Stimulated activated CD8-positive, alpha-beta memory T cell treated with anti-CD3 and anti-CD28 coated beads, Interleukin-4, amount 100 ng/mL, for 24 hours (primary cell): Measurements from ENCODE around the gene LUC7L2.
"Not testable (repeated sequence)": the region's sequence is repeated elsewhere in the genome, so short reads cannot be mapped to it uniquely, and the experiment has no call there.

Source experiments
- DNase-seq: peaks from one replicate; pipeline ENCODE4 v3.0.0-alpha.2; 2020; ENCODE audit warnings: low read depth

Gene LUC7L2

DNA sequence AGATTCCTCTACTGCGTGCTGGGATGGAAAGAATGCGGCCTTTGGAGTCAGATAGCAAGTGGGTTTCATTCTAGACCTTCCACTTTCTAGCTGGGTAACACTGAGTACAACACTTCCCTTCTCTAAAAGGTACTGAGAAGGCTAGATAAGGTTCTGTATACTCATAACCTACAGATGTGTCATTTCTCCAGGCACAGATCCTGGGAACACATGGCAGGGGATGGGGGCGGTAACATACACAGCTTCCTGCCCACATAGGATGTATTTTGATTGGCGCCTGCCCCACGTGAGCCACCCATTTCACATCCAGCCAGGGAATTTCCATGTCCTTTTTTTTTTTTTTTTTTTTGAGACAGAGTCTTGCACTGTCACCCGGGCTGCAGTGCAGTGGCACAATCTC is 91.9 kb downstream of the LUC7L2 start:
- no peak for DNase-seq

DNA sequence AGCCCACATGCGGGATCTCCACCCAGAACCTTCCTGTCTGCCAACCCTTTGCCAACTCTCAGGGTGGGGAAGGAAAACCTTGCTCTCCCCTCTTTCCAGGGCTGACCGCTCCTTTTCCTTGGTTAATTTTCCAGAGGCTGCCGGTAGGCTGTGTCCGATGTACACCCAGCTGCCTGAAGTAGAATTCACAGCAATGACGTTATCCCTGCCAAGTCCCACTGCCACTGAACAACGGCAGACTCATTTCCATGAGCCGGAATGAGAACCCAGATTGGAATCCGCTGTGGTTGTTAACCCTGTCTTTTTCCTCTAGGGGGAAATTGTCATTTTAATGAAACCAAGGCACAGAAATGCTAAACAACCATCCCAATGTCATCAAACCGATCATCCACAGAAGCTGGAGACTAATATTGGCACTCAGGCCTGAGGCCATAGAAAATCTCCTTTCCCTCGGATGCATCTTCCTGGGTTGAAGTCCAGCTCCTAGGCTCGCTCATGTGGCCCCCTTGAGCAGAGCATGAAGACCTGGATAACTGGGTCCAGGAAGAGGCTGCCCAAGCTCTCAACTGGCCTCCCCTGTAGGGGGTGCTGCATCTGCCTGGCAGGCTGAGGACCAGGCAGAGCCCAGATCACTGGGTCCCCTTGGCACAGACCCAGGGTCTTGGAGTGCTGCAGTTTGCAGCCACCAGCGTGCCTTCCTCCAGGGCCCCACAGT is 93.4 kb downstream of the LUC7L2 start:
- no peak for DNase-seq

- DNase-seq, result no peak
These were observed 94.1 kb downstream of the LUC7L2 start for GRCh38 chr7:139453673-139454321.

DNA sequence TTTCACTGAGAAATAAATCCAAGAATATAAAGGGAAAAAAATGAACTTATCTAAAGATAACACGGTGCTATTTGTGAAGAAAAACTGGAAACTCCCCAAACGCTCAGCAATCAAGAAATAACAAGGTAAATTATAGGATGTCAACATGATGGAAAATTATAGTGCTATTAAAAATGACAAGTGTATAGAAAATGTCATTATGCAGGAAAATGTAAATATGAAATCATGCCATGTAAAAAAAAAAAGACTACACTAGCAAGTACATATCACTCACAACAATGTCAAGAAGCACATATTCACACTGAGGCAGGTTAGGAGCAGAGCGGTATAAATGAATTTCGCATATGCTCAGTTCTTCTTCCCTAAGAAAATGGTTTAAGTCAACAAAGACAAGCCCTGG is 96.1 kb downstream of the LUC7L2 start:
- no peak for DNase-seq

- DNase-seq, result no peak
These were observed 96.8 kb downstream of the LUC7L2 start for GRCh38 chr7:139456511-139456910.

DNA sequence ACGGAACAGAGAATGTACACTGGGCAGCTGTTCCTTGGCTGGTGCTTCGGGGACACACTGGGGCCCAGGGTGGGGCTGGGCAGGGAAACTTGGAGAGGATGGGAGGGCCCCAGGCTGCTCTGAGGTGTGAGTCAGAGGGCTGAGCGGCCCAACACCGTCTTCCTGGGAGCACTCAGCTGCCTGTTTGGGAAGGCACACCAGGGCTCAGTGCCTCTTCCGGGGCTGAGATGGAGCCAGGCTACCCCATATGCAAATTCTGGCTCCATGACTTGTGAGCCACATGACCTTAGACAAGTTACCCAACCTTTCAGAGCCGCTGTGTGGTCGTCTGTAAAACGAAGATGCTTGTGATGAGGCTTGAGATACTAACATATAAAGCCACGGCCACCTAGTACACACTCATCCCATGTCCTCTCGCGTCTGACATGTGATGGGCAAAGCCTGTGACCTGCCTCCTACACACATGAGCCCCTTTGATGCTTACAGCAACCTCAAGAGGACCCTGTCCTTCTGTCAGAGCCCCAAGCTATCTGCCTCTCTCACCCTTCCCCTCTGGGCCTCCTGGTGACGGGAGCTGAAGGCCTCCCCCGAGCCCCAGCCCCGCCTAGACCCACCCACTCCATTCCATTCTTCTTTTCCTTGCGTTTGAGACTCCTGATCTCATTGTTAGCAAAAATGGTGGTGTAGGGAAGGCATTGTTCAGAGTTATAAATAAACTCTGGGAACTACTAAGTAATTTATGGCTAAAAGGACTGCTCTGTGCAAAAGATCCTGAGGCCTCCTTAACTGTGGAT is 97.7 kb downstream of the LUC7L2 start:
- no peak for DNase-seq

GRCh38 chr7:139463421-139463820 is 103.7 kb downstream of the LUC7L2 start:
- not testable (repeated sequence) for DNase-seq

DNA sequence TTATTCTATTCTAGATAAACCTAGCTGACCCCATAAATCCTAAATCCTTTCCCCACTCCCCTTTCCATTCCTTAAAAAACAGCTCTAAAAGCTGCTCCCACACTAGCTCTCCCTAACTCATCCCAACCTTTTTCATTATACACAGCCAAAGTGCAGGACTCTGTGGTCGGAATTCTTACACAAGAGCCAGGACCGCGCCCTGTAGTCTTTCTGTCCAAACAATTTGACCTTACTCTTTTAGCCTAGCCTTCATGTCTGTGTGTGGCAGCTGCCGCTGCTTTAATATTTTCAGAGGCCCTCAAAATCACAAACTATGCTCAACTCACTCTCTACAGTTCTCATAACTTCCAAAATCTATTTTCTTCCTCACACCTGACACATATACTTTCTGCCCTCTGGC is 104.8 kb downstream of the LUC7L2 start:
- not testable (repeated sequence) for DNase-seq

DNA sequence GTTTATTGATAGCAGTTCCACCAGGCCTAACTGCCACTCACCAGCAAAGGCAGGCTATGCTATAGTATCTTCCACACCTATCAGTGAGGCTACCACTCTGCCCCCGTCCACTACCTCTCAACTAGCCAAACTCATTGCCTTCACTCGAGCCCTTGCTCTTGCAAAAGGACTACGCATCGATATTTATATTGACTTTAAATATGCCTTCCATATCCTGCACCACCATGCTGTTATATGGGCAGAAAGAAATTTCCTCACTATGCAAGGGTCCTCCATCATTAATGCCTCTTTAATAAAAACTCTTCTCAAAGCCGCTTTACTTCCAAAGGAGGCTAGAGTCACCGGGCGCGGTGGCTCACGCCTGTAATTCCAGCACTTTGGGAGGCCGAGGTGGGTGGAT is 105.4 kb downstream of the LUC7L2 start:
- DNase-seq, result not testable (repeated sequence)

DNA sequence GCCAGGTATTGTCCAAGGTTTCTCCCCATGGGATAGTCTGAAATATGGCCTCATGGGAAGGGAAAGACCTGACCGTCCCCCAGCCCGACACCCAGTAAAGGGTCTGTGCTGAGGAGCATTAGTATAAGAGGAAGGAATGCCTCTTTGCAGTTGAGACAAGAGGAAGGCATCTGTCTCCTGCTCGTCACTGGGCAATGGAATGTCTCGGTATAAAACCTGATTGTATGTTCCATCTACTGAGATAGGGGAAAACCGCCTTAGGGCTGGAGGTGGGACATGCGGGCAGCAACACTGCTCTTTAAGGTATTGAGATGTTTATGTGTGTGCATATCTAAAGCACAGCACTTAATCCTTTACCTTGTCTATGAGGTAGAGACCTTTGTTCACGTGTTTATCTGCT is 108.0 kb downstream of the LUC7L2 start:
- DNase-seq, result not testable (repeated sequence)

- not testable (repeated sequence) for DNase-seq
These were observed 108.6 kb downstream of the LUC7L2 start for GRCh38 chr7:139468281-139468680.

- no peak for DNase-seq
These were observed 112.2 kb downstream of the LUC7L2 start for GRCh38 chr7:139471740-139472353.
